NCI-H510A treated with DMSO at 0.1 percent for 48 hours (cell line): ENCODE measurements around the gene CATSPERZ.

ENCODE experiments used
- DNase-seq: peaks from one replicate; lab custom pipeline; 2025; lab: John Stamatoyannopoulos, UW

The CATSPERZ gene

GRCh38 chr11:64342869-64343745 lies 42.9 kb downstream of the CATSPERZ start:
- no peak for DNase-seq

- no peak for DNase-seq
Measured at GRCh38 chr11:64343767-64344559, 43.8 kb downstream of the CATSPERZ start.

GRCh38 chr11:64344787-64345186 lies 44.6 kb downstream of the CATSPERZ start:
- no peak for DNase-seq

- no peak for DNase-seq
Measured at GRCh38 chr11:64347193-64347867, 47.2 kb downstream of the CATSPERZ start.

- no peak for DNase-seq
Measured at GRCh38 chr11:64348383-64349024, 48.3 kb downstream of the CATSPERZ start.

GRCh38 chr11:64349025-64349387 lies 48.8 kb downstream of the CATSPERZ start:
- DNase-seq: no peak

GRCh38 chr11:64349404-64349803 lies 49.2 kb downstream of the CATSPERZ start:
- no peak for DNase-seq

- no peak for DNase-seq
Measured at GRCh38 chr11:64351136-64351631, 51.0 kb downstream of the CATSPERZ start.

GRCh38 chr11:64352099-64352994 lies 52.2 kb downstream of the CATSPERZ start:
- peak; percentile 83 for DNase-seq

- DNase-seq: peak; percentile 83
Measured at GRCh38 chr11:64352995-64353714, 53.0 kb downstream of the CATSPERZ start.

- no peak for DNase-seq
Measured at GRCh38 chr11:64353715-64354506, 53.8 kb downstream of the CATSPERZ start.
